ENCODE data around the gene TMEM132E. TPM values are rescaled to one million over a fixed set of nuclear protein-coding genes. Genes with fewer than 3 reads are reported as not detected.

The TMEM132E gene
- total RNA-seq, 2 donors from 2014 or later: 0.24 to 0.26 TPM

DNA sequence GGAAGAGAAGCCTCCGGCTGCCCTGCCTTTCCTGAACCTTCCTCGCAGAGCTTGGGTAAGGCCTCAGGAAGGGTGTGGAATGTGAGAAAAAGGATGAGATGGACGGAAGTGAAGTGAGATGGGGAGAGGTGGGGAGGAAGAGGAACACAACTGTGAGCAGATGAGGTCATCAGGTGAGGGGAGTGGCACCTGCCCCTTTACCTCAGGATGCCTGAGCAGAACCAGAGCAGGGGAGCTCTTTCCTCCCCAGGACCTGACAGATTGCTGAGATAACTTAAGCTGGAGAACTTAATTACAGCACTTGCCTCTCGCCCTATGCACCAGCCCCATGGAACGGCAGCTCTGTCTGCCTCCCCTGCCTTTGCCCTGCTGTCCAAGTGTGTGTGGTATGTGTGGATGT is 29.8 kb downstream of the TMEM132E start:
- Histone ChIP-seq H3K9me3 (no peaks in the 10 kb centered on the region), H3K4me1 (no peaks in the 10 kb centered on the region), H3K27ac (no peak overlapping the region), H3K36me3 (no peaks in the 10 kb centered on the region), H3K27me3 (peaks cover 0 to 3% of the 10 kb centered on the region in 2 donors), H3K4me3 (no peak overlapping the region)
- DNase-seq (ENCODE audit: low spot score): no peak
- TF ChIP-seq, protein P1, sequence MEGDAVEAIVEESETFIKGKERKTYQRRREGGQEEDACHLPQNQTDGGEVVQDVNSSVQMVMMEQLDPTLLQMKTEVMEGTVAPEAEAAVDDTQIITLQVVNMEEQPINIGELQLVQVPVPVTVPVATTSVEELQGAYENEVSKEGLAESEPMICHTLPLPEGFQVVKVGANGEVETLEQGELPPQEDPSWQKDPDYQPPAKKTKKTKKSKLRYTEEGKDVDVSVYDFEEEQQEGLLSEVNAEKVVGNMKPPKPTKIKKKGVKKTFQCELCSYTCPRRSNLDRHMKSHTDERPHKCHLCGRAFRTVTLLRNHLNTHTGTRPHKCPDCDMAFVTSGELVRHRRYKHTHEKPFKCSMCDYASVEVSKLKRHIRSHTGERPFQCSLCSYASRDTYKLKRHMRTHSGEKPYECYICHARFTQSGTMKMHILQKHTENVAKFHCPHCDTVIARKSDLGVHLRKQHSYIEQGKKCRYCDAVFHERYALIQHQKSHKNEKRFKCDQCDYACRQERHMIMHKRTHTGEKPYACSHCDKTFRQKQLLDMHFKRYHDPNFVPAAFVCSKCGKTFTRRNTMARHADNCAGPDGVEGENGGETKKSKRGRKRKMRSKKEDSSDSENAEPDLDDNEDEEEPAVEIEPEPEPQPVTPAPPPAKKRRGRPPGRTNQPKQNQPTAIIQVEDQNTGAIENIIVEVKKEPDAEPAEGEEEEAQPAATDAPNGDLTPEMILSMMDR (IDR thresholded peaks at IDR 0.05): no peak

DNA sequence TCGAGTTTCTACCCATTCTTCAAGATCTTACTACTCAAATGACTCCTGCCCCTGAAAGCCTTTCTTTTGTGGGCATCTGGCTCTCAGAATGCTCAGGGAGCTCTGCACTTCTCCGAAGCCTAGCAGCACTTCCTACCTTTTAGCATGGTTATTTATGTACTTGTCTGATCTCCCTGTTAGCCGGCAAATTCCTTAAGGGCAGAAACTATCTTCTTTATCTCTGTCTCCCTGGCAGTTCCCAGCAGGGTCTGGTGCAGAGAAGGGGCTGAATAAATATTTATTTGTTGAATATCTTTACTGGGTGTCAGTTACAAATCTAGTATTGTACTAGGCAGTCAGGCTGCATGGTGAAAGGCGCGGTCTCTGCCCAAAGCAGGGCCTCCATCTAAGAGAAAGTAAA is 30.7 kb downstream of the TMEM132E start:
- H3K9me3 ChIP-seq: no peaks in the 10 kb centered on the region
- no peaks in the 10 kb centered on the region for H3K4me1 ChIP-seq
- DNase-seq (ENCODE audit: low spot score): no peak
- no peak overlapping the region for H3K27ac ChIP-seq
- no peaks in the 10 kb centered on the region for H3K36me3 ChIP-seq
- no peak overlapping the region for H3K4me3 ChIP-seq
- peaks cover 0 to 3% of the 10 kb centered on the region in 2 donors for H3K27me3 ChIP-seq
- TF ChIP-seq, protein P1 (IDR thresholded peaks at IDR 0.05): no peak

- H3K4me1 ChIP-seq: no peaks in the 10 kb centered on the region
- no peak for DNase-seq (ENCODE audit: low spot score)
- H3K9me3 ChIP-seq: no peaks in the 10 kb centered on the region
- H3K36me3 ChIP-seq: no peaks in the 10 kb centered on the region
- peaks cover 0 to 3% of the 10 kb centered on the region in 2 donors for H3K27me3 ChIP-seq
- H3K4me3 ChIP-seq: no peak overlapping the region
- TF ChIP-seq, protein P1 (IDR thresholded peaks at IDR 0.05): no peak
- no peak overlapping the region for H3K27ac ChIP-seq
Measured at GRCh38 chr17:34610506-34610905, 31.1 kb downstream of the TMEM132E start.

DNA sequence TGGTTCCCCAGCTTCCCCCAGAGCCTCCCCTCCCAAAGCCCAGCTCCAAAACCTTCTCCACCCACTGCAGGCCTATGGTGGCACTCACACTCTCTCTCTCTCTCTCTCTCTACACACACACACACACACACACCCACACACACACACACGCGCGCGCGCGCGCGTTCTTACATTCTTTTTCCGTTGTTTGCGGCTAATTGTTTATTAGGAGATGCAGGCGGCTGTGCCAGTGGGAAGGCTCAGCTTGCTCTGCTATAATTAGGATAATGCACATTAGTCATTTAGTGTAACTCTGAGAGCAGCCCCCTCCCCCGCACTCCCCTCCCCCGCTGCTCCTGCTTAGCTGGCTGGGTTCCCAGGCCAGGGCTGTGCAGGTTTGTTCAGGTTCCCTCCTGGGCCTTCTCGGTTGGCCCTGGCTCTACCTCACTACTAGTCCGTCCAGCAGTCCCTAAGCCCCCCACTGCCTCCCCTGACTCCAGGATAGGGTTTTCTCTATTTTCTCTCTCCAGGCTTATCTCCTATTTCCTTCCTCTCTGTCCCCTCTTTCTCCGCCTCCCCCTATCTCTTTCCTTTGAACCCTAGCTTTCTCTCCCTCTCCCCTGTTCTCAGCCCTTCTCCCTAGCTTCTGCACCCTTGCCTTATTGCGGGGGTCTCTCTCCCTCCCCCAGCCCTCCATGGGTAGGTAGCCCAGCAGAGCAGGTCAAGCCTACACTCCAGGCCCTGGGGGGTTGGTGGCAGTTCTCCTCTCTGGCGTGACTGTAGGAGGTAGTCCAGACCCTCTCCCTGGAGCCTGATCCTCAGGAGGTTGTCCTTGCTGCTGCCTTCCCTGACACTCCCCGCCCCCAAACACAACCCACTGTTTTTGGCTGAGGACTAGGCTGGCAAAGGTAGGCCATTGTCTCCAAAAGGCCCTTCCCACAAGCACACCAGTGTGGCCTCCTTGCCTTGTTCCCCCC is 34.0 kb downstream of the TMEM132E start:
- no peak for DNase-seq (ENCODE audit: low spot score)
- no peaks in the 10 kb centered on the region for H3K36me3 ChIP-seq
- H3K9me3 ChIP-seq: no peaks in the 10 kb centered on the region
- peaks cover 0 to 3% of the 10 kb centered on the region in 2 donors for H3K27me3 ChIP-seq
- H3K4me3 ChIP-seq: no peak overlapping the region
- TF ChIP-seq, protein P1 (IDR thresholded peaks at IDR 0.05): no peak
- H3K27ac ChIP-seq: no peak overlapping the region
- no peaks in the 10 kb centered on the region for H3K4me1 ChIP-seq

GRCh38 chr17:34614698-34615097 is 35.3 kb downstream of the TMEM132E start:
- H3K27ac ChIP-seq: no peak overlapping the region
- H3K36me3 ChIP-seq: no peaks in the 10 kb centered on the region
- H3K27me3 ChIP-seq: peaks cover 0 to 3% of the 10 kb centered on the region in 2 donors
- no peak for DNase-seq (ENCODE audit: low spot score)
- no peaks in the 10 kb centered on the region for H3K9me3 ChIP-seq
- H3K4me3 ChIP-seq: no peak overlapping the region
- no peaks in the 10 kb centered on the region for H3K4me1 ChIP-seq
- TF ChIP-seq, protein P1 (IDR thresholded peaks at IDR 0.05): no peak
